Measurements from ENCODE around the gene GMFB.
"Not testable (repeated sequence)": the region's sequence is repeated elsewhere in the genome, so short reads cannot be mapped to it uniquely, and the experiment has no call there.

GMFB gene

DNA sequence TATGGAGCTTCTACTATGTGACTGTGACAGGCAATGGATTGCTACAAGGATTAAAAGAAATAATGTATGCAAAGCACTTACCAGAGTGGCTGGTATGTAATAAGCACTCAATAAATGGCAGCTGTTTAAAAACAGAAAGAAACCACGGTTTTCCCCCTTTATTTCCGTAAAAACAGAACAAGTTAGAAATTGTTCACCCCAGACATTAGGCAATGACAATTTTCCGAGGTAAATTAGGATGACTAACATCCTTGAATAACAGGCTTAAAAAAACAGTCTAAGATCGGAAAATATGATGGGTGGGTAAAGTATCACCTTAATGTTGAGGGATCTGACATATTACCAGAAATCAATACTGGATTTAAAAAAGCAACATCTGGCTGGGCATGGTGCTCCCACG, 26.7 kb downstream of the GMFB start:
- no peak overlapping the region for H3K4me3 ChIP-seq (ENCODE audit: low read depth, low read length)

DNA sequence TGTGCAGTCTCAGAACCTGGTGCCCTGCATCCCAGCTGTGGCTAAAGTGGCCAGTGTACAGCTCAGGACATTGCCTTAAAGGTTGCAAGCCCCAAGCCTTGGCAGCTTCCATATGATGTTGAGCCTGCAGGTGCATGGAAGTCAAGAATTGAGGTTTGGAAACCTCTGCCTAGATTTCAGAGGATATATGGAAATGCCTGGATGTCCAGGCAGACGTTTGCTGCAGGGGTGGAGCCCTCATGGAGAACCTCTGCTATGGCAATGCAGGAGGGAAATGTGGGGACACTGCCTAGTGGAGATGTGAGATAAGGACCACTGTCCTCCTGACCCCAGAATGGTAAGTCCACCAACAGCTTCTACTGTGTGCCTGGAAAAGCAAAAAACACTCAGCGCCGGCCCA, 29.7 kb downstream of the GMFB start:
- H3K4me3 ChIP-seq (ENCODE audit: low read depth, low read length): no peak overlapping the region

DNA sequence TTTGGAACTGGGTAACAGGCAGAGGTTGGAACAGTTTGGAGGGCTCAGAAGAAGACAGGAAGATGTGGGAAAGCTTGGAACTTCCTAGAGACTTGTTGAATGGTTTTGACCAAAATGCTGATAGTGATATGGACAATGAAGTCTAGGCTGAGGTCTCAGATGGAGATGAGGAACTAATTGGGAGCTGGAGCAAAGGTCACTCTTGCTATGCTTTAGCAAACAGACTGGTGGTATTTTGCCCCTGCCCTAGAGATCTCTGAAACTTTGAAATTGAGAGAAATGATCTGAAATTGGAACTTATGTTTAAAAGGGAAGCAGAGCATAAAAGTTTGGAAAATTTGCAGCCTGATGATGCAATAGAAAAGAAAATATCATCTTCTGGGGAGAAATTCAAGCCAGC, 30.2 kb downstream of the GMFB start:
- H3K4me3 ChIP-seq (ENCODE audit: low read depth, low read length): not testable (repeated sequence)

DNA sequence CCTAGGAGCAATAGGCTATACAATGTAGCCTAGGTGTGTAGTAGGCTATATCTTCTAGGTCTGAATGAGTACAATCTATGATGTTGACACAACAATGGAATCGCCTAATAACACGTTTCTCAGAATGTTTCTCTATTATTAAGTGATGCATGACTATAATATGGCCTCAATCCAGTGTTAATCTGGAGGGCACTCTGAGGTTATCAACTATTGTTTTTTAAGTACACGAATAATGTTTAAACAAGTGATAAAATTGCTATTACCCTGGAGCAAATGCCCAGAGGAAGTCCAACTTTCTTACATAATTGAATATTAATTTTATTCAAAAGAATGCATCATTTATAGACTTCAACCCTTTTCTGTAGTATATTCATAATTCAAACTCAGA, 31.2 kb downstream of the GMFB start:
- no peak overlapping the region for H3K4me3 ChIP-seq (ENCODE audit: low read depth, low read length)

DNA sequence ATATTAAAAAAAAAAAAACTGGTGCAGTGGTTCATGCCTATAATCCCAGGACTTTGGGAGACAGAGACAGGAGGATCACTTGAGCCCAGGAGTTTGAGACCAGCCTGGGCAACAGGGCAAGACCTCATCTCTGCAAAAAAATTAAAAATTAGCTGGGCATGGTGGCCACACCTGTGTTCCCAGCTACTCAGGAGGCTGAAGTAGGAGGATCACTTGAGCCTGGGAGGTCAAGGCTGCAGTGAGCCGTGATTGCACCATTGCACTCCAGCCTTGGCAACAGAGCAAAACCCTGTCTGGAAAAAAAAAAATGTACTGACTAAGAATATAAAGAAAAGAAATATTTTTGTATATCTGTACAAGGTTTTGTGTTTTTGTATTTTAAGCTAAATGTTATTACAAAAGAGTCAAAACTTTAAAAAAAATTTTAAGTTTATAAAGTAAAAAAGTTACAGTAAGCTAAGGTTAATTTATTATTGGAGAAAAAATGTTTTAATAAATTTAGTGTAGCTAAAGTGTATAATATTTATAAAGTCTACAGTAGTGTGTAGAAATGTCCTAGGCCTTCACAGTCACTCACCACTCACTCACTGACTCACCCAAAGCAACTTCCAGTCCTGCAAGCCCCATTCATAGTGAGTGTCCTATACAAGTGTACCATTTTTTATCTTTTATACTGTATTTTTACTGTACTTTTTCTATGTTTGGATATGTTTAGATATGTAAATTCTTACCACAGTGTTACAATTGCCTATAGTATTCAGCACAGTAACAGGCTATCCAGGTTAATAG, 31.8 kb downstream of the GMFB start:
- not testable (repeated sequence) for H3K4me3 ChIP-seq (ENCODE audit: low read depth, low read length)

DNA sequence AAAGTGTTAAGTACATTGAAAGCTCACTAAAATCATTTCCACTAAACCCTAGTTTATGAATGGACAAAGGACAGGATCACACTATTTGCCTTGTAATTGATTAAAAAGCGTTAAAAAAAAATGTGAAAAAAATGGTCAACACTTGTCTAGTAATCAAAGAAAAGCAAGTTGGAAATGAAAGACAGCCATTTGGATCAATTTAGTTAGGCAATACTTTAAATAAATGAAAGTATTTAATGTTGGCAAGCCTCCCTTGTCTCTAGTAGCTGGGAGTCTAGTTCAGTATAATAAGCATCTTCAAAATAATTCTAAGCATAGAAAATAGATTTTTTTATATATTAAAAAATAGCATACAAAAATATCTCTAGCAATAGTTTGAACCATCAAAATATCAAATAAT, 33.4 kb downstream of the GMFB start:
- H3K4me3 ChIP-seq (ENCODE audit: low read depth, low read length): no peak overlapping the region

DNA sequence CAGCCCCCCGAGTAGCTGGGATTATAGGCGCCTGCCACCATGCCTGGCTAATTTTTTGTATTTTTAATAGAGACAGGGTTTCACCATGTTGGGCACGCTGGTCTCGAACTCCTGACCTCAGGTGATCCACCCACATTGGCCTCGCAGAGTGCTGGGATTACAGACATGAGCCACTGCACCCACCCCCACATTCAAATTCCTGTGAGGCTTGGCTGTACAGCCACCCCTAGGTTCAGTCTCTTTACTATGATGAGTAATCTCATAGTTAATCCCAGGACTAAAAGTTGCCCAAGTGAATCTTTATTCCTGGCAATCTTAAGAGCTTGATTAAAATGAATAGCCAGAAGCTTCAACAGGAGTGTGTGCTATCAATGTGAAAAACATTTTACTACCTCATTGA, 34.8 kb downstream of the GMFB start:
- not testable (repeated sequence) for H3K4me3 ChIP-seq (ENCODE audit: low read depth, low read length)

DNA sequence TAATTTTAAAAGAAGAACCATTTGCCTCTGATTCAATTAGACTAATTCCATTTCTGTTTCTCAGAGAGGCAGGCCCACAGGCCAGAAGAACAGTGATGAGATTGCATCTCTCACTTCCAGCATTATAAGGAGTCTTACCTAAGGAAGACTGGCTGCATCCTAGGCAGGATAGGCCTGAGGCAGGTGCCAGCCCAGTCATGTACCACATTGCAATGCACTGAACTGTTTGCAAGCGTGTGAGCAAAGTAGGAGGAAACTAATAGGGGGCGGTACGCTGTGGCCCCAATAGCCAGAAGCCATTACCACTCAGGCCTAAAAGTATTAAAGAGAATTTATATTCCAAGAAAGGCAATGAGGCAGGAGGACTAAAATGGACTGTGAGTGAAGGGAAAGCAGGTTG, 35.5 kb downstream of the GMFB start:
- H3K4me3 ChIP-seq (ENCODE audit: low read depth, low read length): no peak overlapping the region

DNA sequence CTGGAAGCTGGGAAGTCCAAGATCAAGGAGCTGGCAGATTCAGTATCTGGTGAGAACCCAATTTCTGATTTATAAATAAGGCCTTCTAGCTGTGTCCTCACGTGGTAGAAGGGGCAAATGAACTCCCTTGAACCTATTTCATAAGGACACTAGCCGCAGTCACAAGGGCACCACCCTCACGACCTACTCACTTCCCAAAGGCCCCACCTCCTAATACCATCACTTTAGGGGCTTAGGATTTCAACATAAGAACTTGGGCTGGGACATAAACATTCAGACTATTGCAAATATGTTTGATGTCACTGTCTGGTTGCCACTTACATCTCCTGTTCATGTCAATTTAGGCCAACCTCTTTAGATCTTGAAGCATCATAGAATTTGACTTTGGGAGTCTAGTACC, 36.8 kb downstream of the GMFB start:
- no peak overlapping the region for H3K4me3 ChIP-seq (ENCODE audit: low read depth, low read length)

DNA sequence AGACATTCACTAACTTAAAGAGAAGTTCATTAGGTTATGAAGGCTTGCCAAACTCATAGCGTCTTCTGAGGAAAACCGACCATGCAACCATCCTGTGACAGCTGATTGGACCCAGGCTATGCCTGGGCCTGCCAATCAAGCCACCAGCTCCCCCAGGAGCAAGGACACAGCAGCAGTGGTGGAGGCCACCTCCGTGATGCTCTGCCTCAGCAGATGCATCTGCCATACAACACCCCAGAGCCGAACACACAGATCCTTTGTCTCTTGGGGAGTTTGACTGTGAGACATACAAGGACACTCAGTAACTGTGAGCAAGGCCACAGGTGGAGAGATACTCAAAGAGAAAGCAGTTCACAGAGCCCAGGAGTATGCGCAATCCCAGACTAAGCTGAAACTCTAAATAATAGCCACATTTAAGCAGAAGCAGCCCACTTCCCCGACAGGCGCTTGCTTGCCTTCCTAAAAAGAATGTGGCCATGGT, 37.6 kb downstream of the GMFB start:
- H3K4me3 ChIP-seq (ENCODE audit: low read depth, low read length): no peak overlapping the region

DNA sequence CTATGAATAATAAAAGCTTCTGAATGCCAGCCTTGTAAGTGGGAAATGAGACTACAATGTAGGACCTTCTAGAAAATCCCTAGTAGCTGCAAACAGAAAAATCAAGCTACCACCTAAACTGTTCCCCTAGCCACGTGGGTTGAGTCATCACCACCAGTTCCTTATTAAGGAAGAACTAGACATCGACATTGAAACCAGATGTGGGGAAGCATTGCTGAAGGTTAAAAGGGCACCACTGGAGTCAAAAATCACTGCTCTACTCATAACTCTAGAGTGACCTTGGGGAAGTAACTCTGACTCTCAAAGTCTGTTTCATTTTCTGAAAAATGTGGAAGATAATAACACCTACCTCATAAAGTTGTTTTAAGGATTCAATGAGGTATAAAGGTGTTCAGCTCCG, 38.2 kb downstream of the GMFB start:
- H3K4me3 ChIP-seq (ENCODE audit: low read depth, low read length): no peak overlapping the region

DNA sequence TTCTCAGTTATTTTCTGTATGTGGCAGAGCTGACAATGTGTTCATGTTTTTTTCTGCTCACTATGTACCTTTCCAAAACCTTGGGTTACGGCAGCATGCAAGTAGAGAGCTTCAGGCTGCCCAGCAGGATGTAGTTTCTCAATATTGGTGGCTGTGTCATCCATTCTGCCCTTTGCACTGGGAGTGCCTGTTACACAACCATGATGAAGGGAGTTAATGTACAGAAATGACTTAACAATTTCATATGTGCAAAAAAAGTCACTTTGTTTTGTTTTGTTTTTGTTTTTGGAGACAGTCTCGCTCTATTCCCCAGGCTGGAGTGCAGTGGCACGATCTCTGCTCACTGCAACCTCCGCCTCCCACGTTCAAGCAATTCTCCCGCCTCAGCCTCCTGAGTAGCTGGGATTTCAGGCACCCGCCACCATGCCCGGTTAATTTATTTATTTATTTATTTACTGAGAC, 41.5 kb downstream of the GMFB start:
- no peak overlapping the region for H3K4me3 ChIP-seq (ENCODE audit: low read depth, low read length)

DNA sequence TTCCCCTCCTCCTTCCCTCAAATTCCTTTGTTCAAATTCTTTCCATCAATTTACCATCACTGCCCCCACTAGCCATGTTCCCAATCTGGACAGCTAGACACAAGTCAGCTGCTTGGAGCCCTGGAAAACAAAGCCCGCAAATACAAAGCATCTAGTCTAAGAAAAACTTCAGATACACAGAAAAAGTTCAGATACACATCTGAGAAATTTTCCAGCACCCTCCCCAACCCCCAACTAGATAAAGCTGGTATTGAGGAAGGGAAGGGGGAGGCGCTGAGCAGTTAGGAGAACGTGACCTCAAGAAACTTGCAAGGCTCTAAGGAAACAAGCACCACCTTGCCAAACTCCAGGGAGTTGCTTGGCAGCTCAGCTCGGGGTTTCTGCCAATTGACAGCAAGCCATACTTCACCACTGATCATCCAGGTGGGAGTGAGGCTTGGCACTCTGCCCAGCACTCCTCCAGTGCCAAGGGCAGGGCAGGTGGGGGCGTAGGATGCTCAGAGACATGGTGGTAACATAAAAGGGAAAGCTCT, 42.6 kb downstream of the GMFB start:
- H3K4me3 ChIP-seq (ENCODE audit: low read depth, low read length): no peak overlapping the region

DNA sequence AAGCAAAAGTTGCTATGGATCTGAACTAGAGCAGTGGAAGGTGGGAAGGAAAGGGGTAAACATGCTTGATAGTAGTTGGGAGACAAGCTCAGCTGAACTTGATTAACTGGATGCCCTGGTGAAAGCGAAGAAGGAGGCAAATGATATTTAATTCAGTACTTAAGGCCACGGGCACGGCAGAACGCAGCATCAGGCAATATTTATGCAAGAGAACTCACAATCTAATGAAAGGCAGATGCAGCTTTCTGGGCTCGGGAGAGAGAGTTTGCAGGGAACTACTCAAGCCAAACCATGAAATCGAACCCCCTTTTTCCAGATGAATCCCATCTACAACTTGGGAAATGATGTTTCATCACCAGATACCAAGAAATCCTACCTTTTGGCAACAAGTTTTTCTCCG, 44.1 kb downstream of the GMFB start:
- no peak overlapping the region for H3K4me3 ChIP-seq (ENCODE audit: low read depth, low read length)

DNA sequence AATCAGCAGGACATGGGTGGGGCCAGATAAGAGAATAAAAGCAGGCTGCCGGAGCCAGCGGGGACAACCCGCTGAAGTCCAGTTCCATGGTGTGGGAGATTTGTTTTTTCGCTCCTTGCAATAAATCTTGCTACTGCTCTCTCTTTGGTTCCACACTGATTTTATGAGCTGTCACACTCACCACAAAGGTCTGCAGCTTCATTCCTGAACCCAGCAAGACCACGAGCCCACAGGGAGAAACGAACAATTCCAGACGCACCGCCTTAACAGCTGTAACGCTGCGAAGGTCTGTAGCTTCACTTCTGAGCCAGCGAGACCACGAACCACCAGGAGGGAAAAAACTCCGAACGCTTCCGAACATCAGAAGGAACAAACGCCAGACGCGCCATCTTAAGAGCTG, 44.8 kb downstream of the GMFB start:
- no peak overlapping the region for H3K4me3 ChIP-seq (ENCODE audit: low read depth, low read length)

DNA sequence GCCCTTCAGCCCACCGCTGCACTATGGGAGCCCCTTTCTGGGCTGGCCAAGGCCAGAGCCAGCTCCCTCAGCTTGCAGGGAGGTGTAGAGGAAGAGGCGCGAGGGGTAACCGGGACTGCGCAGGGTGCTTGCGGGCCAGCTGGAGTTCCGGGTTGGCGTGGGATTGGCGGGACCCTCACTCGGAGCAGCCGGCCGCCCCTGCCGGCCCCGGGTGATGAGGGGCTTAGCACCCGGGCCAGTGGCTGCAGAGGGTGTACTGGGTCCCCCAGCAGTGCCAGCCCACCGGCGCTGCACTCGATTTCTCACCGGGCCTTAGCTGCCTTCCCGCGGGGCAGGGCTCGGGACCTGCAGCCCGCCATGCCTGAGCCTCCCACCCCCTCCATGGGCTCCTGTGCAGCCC, 45.8 kb downstream of the GMFB start:
- H3K4me3 ChIP-seq (ENCODE audit: low read depth, low read length): not testable (repeated sequence)

DNA sequence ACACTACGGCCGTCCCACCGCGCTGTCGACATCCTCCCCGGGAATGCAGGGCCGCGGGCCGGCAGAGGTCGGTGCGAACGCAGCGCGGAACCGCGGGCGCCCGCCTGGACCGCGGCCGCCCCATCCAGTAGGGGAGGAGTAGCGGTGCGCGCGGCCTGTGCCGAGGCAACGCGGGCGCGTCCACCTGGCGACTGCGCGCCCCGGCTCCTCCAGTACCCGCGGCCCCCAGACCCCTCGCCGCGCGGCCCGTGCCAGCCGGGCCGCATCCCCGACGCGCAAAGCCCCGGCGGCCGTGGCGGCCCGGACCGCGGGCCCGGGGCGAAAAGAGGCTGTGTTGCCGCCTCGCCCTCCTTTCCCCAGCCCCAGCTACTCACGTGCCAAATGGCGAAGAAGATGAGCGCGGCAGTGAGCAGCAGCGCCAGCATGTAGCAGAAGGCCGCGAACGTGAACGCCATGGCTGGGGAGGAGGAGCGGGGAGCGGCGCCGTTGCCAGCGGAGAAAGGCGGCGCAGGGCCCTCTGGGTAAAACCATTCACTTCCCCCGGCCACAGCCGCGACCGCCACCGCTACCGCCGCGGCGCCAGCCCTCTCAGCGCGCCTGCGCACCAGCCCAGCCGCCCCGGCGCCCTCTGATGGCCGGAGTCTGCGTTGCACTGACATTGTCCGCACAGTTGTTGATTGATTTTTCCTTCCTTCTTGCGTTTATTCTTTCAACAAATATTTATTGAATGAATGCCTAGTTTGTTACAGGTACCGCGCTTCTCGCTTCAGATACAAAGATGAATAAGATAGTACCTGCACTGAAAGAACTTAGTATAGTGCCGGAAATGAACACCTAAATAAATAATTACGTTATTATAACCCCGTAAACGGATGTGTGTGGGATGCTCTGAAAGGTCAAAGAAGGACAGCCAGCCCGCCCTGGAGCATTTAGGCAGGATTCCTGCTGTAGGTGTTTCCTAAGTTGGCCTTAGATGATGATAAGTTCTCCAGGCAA, 47.6 kb downstream of the GMFB start, which contains the start of gene CNIH1:
Gene CNIH1 (minus strand): TSS at position 502 of the 996 bp plus-strand sequence. CDS start 47 bp downstream, at position 455.
- H3K4me3 ChIP-seq (ENCODE audit: low read depth, low read length): peak within 1 kb of the TSS; percentile 81

DNA sequence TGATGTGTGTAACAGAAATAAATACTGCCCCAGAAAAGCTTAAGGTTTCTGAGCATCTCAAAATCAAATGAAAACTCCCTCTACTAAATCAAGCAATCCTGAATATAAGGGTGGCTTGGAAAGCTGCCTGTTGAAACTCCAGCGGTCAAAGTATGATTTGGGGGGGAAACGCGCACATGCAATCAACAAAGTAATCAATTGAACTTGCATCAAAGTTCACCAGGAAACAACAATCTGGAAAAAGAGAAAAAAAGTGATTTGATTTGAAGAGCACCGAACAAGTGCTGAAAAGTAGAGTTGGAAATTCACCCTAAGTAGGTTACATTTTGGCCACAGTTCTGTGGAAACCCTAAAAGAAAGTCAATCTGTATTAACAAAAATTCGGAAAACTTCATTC, 48.3 kb downstream of the GMFB start:
- H3K4me3 ChIP-seq (ENCODE audit: low read depth, low read length): peak overlapping the region; percentile 81

DNA sequence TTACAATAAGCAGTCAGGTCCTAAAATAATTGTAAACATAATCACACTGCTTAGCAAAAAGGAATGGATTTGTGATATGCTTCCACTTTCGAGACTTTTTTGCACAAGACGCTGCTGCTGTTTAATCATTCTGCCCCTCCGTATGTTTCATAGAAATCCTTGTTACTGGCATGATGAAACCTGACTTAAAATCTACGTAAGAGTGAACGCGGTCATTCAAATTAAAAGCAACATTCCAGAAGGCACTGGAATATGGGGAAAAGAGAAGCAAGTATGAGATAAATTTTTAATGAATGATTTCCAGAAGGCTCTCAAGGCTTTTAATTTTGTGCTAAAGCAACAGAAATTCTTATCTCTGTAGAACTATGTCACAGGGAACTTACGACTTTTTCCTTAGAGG, 48.7 kb downstream of the GMFB start:
- peak overlapping the region; percentile 81 for H3K4me3 ChIP-seq (ENCODE audit: low read depth, low read length)

DNA sequence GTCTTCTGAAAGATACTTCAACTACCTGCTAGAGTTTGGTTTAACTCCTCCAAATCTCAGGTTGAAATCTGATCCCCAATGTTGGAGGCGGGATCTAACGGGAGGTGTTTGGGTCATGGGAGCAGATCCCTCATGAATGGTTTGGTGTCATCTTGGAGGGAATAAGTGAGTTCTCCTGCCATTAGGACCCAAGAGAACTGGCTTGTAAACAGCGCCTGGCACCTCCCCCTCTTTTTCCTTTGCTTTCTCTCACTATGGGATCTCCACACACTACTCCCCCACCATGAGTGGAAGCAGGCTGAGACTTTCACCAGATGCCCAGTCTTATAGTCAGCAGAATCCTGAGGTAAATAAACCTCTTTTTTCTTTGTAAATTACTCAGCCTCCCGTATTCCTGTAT, 50.1 kb downstream of the GMFB start:
- H3K4me3 ChIP-seq (ENCODE audit: low read depth, low read length): no peak overlapping the region

DNA sequence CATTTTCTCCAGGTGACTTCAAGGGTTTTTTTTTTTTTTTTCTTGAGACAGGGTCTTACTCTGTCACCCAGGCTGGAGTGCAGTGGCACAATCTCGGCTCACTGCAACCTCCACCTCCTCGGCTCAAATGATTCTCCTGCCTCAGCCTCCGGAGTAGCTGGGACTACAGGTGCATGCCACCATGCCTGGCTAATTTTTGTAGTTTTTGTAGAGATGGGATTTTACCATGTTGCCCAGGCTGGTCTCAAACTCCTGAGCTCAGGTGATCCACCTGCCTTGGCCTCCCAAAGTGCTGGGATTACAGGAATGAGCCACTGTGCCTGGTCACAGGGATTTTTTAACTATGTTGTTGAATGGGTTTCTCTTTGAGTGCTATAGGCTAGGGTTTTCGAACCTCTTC, 50.8 kb downstream of the GMFB start:
- not testable (repeated sequence) for H3K4me3 ChIP-seq (ENCODE audit: low read depth, low read length)
